CD4-positive, alpha-beta memory T cell (primary cell): ENCODE measurements around the gene ARL9. TPM values are rescaled to one million over a fixed set of nuclear protein-coding genes. Genes with fewer than 3 reads are reported as not detected.
A peak's percentile ranks its signal among the peaks of the same experiment; 100 is the strongest.

Experiments used
- CTCF ChIA-PET: fragments of 350-600 bp; sonication (Branson Sonifier 250); formaldehyde crosslinking; loops from one replicate; lab custom pipeline; 2021; ENCODE audit warnings: inconsistent platforms; ENCODE audit not compliant: partially characterized antibody; lab: Charles Lee
- POLR2A ChIA-PET: fragments of 350-600 bp; sonication (Branson Sonifier 250); formaldehyde crosslinking; loops from one replicate; lab custom pipeline; 2021; ENCODE audit not compliant: partially characterized antibody; lab: Charles Lee
- DNase-seq, 5 donors: peaks; one replicate each; pipeline versions ENCODE4 v3.0.0 to v3.0.0-alpha.2; 2020 to 2022; ENCODE audit warnings: mixed read lengths in 1 of 5
- H3K27ac ChIP-seq: one replicate; pipeline ENCODE4 v1.7.0; 2013; ENCODE audit warnings: low read depth, low read length
- H3K27me3 ChIP-seq: 2 replicates; pipeline ENCODE4 v1.7.0; 2013; ENCODE audit warnings: mild to moderate bottlenecking, low read length, moderate library complexity; ENCODE audit not compliant: insufficient read depth
- H3K36me3 ChIP-seq: 2 replicates; pipeline ENCODE4 v1.7.0; 2013; ENCODE audit warnings: mild to moderate bottlenecking, low read length, moderate library complexity; ENCODE audit not compliant: insufficient read depth
- H3K4me1 ChIP-seq: 2 replicates; pipeline ENCODE4 v1.7.0; 2013; ENCODE audit warnings: mild to moderate bottlenecking, low read length, moderate library complexity; ENCODE audit not compliant: insufficient read depth
- H3K4me3 ChIP-seq, 2 donors: one replicate each; pipeline ENCODE4 v1.7.0; 2013; ENCODE audit warnings: low read length in 2 of 2, mild to moderate bottlenecking in 1 of 2
- H3K9me3 ChIP-seq, 2 donors: one replicate each; pipeline ENCODE4 v1.7.0; 2013; ENCODE audit warnings: low read length in 2 of 2, control low read depth in 1 of 2; ENCODE audit not compliant: control insufficient read depth in 1 of 2
- H3K27ac Mint-ChIP-seq, 7 donors: one replicate each; pipeline ENCODE4 v1.8.0; 2020 to 2021; ENCODE audit warnings: mixed read lengths in 7 of 7, mild to moderate bottlenecking in 6 of 7, inconsistent platforms in 3 of 7, moderate library complexity in 3 of 7
- H3K27me3 Mint-ChIP-seq, 2 donors: one replicate each; pipeline ENCODE4 v1.8.0; 2020 to 2021; ENCODE audit warnings: mixed read lengths in 2 of 2
- H3K36me3 Mint-ChIP-seq, 2 donors: one replicate each; pipeline ENCODE4 v1.8.0; 2020 to 2021; ENCODE audit warnings: mixed read lengths in 2 of 2, inconsistent platforms in 1 of 2, mild to moderate bottlenecking in 1 of 2
- H3K4me1 Mint-ChIP-seq, 4 donors: one replicate each; pipeline ENCODE4 v1.8.0; 2020 to 2021; ENCODE audit warnings: mixed read lengths in 4 of 4, mild to moderate bottlenecking in 1 of 4
- H3K4me3 Mint-ChIP-seq, 8 donors: one replicate each; pipeline ENCODE4 v1.8.0; 2020 to 2021; ENCODE audit warnings: mixed read lengths in 8 of 8, mild to moderate bottlenecking in 7 of 8, moderate library complexity in 6 of 8, inconsistent platforms in 3 of 8
- H3K9me3 Mint-ChIP-seq, 8 donors: one replicate each; pipeline ENCODE4 v1.8.0; 2020 to 2021; ENCODE audit warnings: mixed read lengths in 8 of 8, mild to moderate bottlenecking in 5 of 8, inconsistent platforms in 3 of 8, moderate library complexity in 1 of 8
- intact Hi-C: fragments of 100-400 bp; cut with micrococcal nuclease; formaldehyde crosslinking; loops from one replicate; pipeline ENCODE4 v1.15.1; 2023
- polyA plus RNA-seq, 2 donors: library from polyadenylated mRNA; unstranded; fragments of 300-500 nt; fragmentation: Illumina TruSeq; gene quantifications; one replicate each; pipeline ENCODE4 v1.2.3, GENCODE V29; 2021
- total RNA-seq, 2 experiments: library from RNA; stranded (reverse); gene quantifications; one replicate each; pipeline ENCODE4 v1.2.3, GENCODE V29; 2021

The ARL9 gene
- total and polyA plus RNA-seq, 4 experiments from 2014 or later, result 0.14 to 0.35 TPM; not detected in 2

DNA sequence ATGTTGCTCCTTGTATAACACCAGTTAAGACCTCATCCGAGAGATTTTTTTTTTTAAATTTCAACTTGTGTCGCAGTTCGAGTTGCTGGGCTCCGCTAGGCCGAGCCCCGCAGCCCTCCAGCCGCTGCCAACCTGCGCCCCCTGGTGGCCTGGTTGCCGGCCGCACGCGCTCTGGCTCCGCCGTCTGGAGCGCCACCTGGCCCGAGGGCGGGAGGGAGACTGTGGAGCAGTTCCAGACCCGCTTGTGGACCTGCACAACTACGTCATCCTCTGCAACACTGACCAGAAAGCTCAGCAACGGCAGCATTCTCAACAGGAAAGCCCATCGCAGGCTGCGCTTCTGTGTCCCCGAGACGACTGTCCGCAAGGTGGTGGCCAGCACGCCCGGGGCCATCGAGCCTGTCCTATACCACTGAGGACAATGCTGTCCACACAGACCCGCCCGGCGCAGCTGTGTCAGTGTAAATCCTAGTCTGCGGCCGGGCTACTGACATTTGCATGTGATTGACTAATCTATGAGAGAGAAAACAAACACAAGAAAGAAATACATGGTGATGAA, 39.1 kb downstream of the ARL9 start:
- no peaks in the 10 kb centered on the region for H3K36me3 ChIP-seq
- ChIA-PET POLR2A (interaction anchor here (0.7 to 1.1 kb wide), 4 partner anchors 14 to 157 kb away, joined by 3 to 6 read pairs (median 4); partner anchors contain the start of genes AASDH, PAICS, PPAT and SRP72), CTCF (interaction anchor here (0.7 to 4.6 kb wide), 28 partner anchors 8 to 596 kb away, joined by 3 to 101 read pairs (median 4); partner anchors contain the start of genes AASDH, CEP135, PAICS and PPAT)
- no peak overlapping the region for H3K27ac ChIP-seq
- Mint-ChIP-seq H3K4me3 (peak overlapping the region; percentile 43 to 77 (median 64)), H3K36me3 (no peaks in the 10 kb centered on the region), H3K27ac (peak overlapping the region in 6 of 7 donors; percentile 7 to 79 (median 22)), H3K27me3 (peaks cover 4% of the 10 kb centered on the region in 2 donors), H3K4me1 (peaks cover 8 to 19% (median 8%) of the 10 kb centered on the region in 4 donors), H3K9me3 (no peaks in the 10 kb centered on the region)
- H3K4me3 ChIP-seq, result peak overlapping the region; percentile 37 to 42
- peaks cover 13% of the 10 kb centered on the region for H3K4me1 ChIP-seq
- DNase-seq, result peak; percentile 69 to 83 (median 78)
- H3K9me3 ChIP-seq, result no peaks in the 10 kb centered on the region
- no peaks in the 10 kb centered on the region for H3K27me3 ChIP-seq
- intact Hi-C loops, result loop anchor here (1.0 to 5.0 kb wide), 7 partner anchors 14 to 596 kb away; partner anchors contain the start of genes ARL9, CEP135 and SRP72

DNA sequence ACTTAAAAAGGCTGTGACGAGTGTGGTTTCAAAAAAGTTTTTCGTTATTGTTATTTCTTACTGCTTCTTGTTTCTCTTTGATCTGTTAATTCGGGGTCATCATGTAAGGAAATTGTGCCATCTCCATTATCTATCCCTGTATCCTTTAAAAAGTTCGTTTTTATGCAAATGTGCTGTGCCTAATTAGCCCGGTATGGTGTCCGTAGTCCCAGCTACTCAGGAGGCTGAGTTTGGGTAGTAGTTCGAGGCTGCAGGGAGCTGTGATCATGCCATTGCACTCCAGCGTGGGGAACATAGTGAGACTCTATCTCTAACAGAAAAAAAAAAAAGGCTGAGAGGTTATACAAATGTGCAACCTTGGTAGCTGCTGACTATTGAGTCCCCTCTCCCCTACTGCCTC, 45.1 kb downstream of the ARL9 start:
- Mint-ChIP-seq H3K9me3 (no peaks in the 10 kb centered on the region), H3K4me1 (peaks cover 3 to 7% (median 4%) of the 10 kb centered on the region in 4 donors), H3K27me3 (no peaks in the 10 kb centered on the region), H3K36me3 (no peaks in the 10 kb centered on the region), H3K4me3 (peak overlapping the region in 1 of 8 donors; percentile 54), H3K27ac (no peak overlapping the region)
- no peak for DNase-seq
- POLR2A ChIA-PET, result no interaction called here
- CTCF ChIA-PET, result interaction anchor here (1.9 kb wide), 1 partner anchor 127 kb away, joined by 5 read pairs; no protein-coding TSS in a partner anchor
- no peak overlapping the region for H3K4me3 ChIP-seq
- no peak overlapping the region for H3K27ac ChIP-seq
- no peaks in the 10 kb centered on the region for H3K27me3 ChIP-seq
- intact Hi-C loops, result no loop called here
- H3K9me3 ChIP-seq, result no peaks in the 10 kb centered on the region
- H3K4me1 ChIP-seq, result peaks cover 3% of the 10 kb centered on the region
- H3K36me3 ChIP-seq, result no peaks in the 10 kb centered on the region

DNA sequence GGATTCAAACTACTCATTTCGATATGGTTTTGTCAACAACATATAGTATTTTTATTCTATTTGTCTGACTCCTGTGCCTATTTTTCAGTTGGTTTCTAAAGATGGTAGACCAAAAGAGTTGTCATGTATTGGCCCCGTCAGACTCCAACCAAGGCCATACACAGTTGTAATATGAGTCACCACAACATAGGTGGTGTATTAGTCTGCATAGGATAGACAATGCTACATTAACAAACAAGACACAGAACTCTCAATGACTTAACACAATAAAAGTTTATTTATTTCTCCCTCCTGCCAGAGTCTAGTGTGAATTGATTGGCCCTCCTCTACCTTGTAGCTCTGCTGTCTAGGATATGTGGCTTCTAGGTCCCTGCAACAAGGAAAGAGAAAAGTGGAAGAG, 45.9 kb downstream of the ARL9 start:
- intact Hi-C loops, result no loop called here
- Mint-ChIP-seq H3K27ac (no peak overlapping the region), H3K9me3 (no peaks in the 10 kb centered on the region), H3K36me3 (no peaks in the 10 kb centered on the region), H3K27me3 (peaks cover 0 to 4% of the 10 kb centered on the region in 2 donors), H3K4me1 (peaks cover 3 to 7% (median 4%) of the 10 kb centered on the region in 4 donors), H3K4me3 (no peak overlapping the region)
- Histone ChIP-seq H3K4me3 (no peak overlapping the region), H3K27ac (no peak overlapping the region), H3K27me3 (no peaks in the 10 kb centered on the region), H3K9me3 (no peaks in the 10 kb centered on the region), H3K4me1 (peaks cover 3% of the 10 kb centered on the region), H3K36me3 (no peaks in the 10 kb centered on the region)
- DNase-seq, result no peak
- ChIA-PET POLR2A (no interaction called here), CTCF (interaction anchor here (1.9 kb wide), 1 partner anchor 127 kb away, joined by 5 read pairs; no protein-coding TSS in a partner anchor)

DNA sequence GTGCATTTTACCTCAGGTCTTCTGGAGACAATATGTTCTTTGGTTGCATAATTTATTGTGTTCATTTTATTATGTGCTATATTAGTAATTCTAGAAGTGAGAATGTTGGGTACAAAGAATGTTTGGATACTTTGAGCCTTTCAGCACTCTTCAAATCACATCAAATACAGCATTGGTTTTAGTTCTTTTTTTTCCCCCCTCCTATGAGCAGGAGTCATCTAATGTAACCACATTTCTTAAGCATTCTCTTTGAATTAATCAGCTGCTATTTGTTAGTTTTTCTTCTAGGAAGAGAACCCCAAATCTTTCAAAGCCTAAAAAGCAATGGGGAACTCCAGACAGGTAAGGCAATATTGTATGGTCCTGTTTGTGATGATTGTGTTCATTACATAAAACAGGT, 46.7 kb downstream of the ARL9 start:
- ChIA-PET POLR2A (no interaction called here), CTCF (interaction anchor here (1.4 to 2.7 kb wide), 2 partner anchors 8 to 17 kb away, joined by 3 to 21 read pairs; no protein-coding TSS in a partner anchor)
- no peak overlapping the region for H3K27ac Mint-ChIP-seq
- H3K4me1 Mint-ChIP-seq, result peaks cover 3 to 7% (median 4%) of the 10 kb centered on the region in 4 donors
- intact Hi-C loops, result no loop called here
- no peak for DNase-seq
- H3K4me3 Mint-ChIP-seq, result no peak overlapping the region
- no peaks in the 10 kb centered on the region for H3K36me3 ChIP-seq
- no peaks in the 10 kb centered on the region for H3K27me3 ChIP-seq
- no peak overlapping the region for H3K4me3 ChIP-seq
- H3K27me3 Mint-ChIP-seq, result peaks cover 0 to 4% of the 10 kb centered on the region in 2 donors
- H3K27ac ChIP-seq, result no peak overlapping the region
- no peaks in the 10 kb centered on the region for H3K9me3 Mint-ChIP-seq
- no peaks in the 10 kb centered on the region for H3K36me3 Mint-ChIP-seq
- H3K4me1 ChIP-seq, result peaks cover 3% of the 10 kb centered on the region
- no peaks in the 10 kb centered on the region for H3K9me3 ChIP-seq

DNA sequence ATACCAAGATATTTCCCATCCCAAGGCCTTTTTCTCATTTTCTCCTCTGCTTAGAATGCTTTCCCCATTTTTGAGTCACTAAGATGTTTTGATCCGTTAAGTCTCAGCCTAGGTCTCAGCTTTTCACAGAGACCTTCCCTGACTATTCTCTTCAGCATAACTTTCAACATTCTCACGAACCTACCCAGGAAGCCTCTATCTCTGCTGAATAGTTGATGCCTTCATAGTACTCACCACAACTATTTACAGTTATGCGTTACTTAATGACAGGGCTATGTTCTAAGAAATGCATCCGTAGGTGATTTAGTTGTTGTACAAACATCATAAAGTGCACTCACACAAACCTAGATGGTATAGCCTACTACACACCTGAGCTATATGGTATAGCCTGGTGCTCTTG, 64.5 kb downstream of the ARL9 start:
- CTCF ChIA-PET, result interaction anchor here (1.2 to 1.5 kb wide), 2 partner anchors 25 to 266 kb away, joined by 4 to 5 read pairs; no protein-coding TSS in a partner anchor
- DNase-seq, result no peak
- Histone ChIP-seq H3K27ac (no peak overlapping the region), H3K36me3 (no peaks in the 10 kb centered on the region), H3K9me3 (no peaks in the 10 kb centered on the region), H3K4me3 (no peak overlapping the region), H3K4me1 (no peaks in the 10 kb centered on the region), H3K27me3 (no peaks in the 10 kb centered on the region)
- Mint-ChIP-seq H3K27me3 (peaks cover 6 to 11% of the 10 kb centered on the region in 2 donors), H3K27ac (no peak overlapping the region), H3K4me1 (peaks cover 0 to 4% (median 0%) of the 10 kb centered on the region in 4 donors), H3K36me3 (no peaks in the 10 kb centered on the region), H3K9me3 (no peaks in the 10 kb centered on the region), H3K4me3 (no peak overlapping the region)
- POLR2A ChIA-PET, result no interaction called here
- intact Hi-C loops, result loop anchor here (10.0 kb wide), 1 partner anchor 85 kb away; no protein-coding TSS in a partner anchor

Other genes starting within 250 kb of the ARL9 start
- gene AASDH, start 118.3 kb upstream of the ARL9 start, total RNA-seq, result 10 to 100 TPM; 19.2 to 23.7 TPM
- gene AASDH, start 118.3 kb upstream of the ARL9 start, polyA plus RNA-seq, result 10 to 100 TPM; 19.4 to 20.0 TPM
- 10 to 100 TPM; 15.1 to 15.7 TPM for gene PPAT, start 70.2 kb upstream of the ARL9 start, total RNA-seq
- 10 to 100 TPM in 1 of 2 donors, 1 to 10 TPM in 1; 7.0 to 11.6 TPM for gene PPAT, start 70.2 kb upstream of the ARL9 start, polyA plus RNA-seq
- gene PAICS, start 69.5 kb upstream of the ARL9 start, total RNA-seq, result 10 to 100 TPM; 21.7 to 24.5 TPM
- 10 to 100 TPM; 23.8 to 42.4 TPM for gene PAICS, start 69.5 kb upstream of the ARL9 start, polyA plus RNA-seq
- gene SRP72, start 38.2 kb upstream of the ARL9 start, total RNA-seq, result 100 to 1,000 TPM; 104 to 107 TPM
- gene SRP72, start 38.2 kb upstream of the ARL9 start, polyA plus RNA-seq, result 100 to 1,000 TPM; 148 to 165 TPM
- gene HOPX, start 175.5 kb downstream of the ARL9 start, total RNA-seq, result 10 to 100 TPM; 16.9 to 19.3 TPM
- 100 to 1,000 TPM; 128 to 163 TPM for gene HOPX, start 175.5 kb downstream of the ARL9 start, polyA plus RNA-seq